Measurements from ENCODE around the gene TEX52.

DNA sequence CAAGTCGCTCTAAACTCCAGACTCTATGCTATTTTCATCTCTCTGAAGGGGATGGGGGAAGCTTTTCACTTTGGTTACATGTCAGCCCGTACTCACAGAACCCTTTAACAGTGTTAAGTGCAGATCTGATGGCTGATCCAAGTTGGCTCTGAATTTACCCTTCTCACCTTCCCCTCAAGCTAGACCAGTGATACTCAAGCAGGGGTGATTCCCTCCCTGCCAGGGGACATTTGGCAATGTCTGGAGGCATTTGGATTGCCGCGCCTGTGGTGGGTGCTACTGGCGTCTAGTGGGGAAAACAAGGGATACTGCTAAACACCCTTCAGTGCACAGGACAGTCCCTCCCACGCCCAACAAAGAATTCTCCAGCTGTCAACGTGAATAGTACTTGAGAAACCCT lies 6.0 kb upstream of the TEX52 start:
- TF ChIP-seq ELF1 (IDR thresholded peaks at IDR 0.05; ENCODE audit: borderline replicate concordance, low read depth): no peak
- TF ChIP-seq, protein P1, sequence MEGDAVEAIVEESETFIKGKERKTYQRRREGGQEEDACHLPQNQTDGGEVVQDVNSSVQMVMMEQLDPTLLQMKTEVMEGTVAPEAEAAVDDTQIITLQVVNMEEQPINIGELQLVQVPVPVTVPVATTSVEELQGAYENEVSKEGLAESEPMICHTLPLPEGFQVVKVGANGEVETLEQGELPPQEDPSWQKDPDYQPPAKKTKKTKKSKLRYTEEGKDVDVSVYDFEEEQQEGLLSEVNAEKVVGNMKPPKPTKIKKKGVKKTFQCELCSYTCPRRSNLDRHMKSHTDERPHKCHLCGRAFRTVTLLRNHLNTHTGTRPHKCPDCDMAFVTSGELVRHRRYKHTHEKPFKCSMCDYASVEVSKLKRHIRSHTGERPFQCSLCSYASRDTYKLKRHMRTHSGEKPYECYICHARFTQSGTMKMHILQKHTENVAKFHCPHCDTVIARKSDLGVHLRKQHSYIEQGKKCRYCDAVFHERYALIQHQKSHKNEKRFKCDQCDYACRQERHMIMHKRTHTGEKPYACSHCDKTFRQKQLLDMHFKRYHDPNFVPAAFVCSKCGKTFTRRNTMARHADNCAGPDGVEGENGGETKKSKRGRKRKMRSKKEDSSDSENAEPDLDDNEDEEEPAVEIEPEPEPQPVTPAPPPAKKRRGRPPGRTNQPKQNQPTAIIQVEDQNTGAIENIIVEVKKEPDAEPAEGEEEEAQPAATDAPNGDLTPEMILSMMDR (IDR thresholded peaks at IDR 0.05 in 2 of 3, conservative IDR thresholded peaks at IDR 0.05 in 1 of 3; ENCODE audit: borderline replicate concordance in 1 of 3, insufficient read depth in 1 of 3, low read depth in 2 of 3, low read length in 2 of 3): no peak

Data from HCT116 (cell line).